Femur (tissue), 1 donor: ENCODE measurements around the gene BSG.
A peak's percentile ranks its signal among the peaks of the same experiment; 100 is the strongest.

ENCODE experiments used
- DNase-seq: peaks from one replicate; pipeline ENCODE4 v3.0.0-alpha.2; 2017

Gene BSG

DNA sequence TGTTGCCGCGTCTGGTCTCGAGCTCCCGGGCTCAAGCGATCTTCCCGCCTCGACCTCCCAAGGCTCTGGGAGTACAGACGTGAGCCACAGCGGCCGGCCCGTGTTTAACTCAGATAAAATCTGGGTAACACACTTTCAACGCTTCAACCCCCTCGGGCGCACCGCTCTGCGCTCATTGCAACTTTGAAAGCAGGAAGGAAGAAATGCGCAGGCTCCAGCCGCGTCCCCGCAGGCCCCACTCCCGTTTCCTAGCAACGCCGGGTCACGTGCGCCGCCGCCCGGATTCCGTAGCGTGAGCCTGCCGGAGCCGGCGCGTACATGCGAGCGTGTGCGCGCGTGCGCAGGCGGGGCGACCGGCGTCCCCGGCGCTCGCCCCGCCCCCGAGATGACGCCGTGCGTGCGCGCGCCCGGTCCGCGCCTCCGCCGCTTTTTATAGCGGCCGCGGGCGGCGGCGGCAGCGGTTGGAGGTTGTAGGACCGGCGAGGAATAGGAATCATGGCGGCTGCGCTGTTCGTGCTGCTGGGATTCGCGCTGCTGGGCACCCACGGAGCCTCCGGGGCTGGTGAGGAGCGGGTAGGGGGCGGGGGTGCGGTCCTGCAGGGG, at the start of gene BSG:
BSG (plus strand) TSS at position 457 of the 603 bp plus-strand sequence; CDS start at position 496, 39 bp downstream.
- peak; percentile 99 for DNase-seq

DNA sequence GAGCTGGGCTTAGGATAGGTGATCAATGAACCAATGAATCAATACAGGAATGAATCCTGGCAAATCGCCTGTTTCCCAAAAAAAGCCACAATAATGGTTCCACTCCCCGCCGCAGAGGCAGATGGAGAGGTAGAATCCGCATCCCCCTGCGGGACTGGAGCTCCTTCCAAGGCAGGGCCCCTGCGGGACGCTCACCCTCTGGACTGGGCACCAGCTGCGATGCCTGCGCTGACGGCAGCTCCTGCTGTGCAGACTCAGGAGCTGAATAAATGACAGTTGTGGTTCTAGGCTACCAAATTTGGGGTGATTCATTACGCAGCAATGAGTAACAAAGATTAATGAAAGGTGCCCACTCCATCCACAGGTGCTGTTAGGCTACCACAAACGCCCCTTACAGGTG, 49.7 kb upstream of the BSG start:
- peak; percentile 19 for DNase-seq

DNA sequence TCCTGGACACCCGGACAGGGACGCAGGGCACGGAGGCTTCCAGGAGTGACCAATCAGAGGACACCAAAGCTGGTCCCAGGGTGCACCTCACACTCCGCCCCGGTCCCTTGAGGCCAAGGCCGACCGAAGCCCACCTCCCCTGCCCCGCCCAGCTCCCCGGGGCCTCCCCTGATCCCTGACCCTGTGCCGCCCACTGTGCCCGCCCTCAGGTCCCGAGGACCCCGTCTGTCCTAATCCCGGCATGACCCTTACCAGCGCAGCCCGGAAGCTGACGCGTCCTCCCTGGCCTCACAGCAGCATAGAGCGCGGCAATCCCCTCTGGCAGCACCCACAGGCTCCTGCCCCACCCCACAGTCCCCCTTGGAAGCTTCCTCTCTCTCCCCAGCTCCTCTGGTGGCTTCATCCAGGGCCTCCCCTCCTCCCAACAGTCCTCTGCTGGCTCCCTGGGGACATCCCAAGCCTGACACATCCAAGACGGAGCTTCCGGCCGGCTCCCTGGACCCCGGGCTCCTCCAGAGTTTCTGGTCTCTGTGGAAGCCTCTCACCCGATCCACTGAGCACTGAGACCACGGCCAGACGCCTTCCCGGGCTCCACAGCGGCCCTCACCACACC, 48.2 kb upstream of the BSG start:
- DNase-seq, result peak; percentile 32

DNA sequence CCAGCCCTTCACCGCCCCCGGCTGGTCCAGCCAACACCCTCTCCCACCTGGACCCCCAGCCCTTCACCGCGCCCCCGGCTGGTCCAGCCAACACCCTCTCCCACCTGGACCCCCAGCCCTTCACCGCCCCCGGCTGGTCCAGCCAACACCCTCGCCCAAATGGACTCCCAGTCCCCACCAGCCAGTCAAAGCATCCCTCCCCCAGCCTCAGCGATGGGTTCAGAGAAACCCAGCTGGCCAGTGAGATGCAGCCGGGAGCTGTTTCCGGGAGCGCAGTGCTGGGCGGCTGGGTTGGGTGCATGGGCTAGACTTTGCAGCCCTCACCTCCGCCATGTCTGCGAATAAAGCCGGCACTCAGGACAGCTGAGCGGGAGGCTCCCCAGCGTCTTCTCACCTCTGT, 47.4 kb upstream of the BSG start:
- peak; percentile 19 for DNase-seq

DNA sequence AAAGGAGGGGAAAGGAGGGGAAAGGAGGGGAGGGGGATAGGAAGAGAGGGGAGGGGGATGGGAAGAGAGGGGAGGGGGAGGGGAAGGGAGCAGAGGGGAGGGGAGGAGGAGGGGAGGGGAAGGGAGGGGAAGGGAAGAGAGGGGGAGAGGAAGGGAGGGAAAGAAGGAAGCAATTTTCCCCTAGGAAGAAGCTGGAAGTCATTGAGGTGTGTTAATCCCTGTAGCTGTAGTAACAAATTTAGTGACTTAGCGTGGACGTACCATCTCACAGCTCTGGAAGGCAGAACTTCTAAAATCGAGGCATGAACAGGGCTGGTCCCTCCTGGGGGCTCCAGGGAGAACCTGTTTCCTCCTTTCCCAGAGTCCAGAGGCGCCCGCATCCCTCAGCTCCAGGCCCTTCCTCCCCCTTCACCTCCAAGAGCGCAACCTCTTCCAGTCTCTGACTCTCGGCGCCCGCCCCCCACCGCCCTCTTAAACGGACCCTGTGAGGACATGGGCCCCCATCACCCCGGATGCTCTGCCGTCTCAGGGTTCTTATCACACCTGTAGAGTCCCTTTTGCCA, 46.5 kb upstream of the BSG start:
- DNase-seq, result no peak

DNA sequence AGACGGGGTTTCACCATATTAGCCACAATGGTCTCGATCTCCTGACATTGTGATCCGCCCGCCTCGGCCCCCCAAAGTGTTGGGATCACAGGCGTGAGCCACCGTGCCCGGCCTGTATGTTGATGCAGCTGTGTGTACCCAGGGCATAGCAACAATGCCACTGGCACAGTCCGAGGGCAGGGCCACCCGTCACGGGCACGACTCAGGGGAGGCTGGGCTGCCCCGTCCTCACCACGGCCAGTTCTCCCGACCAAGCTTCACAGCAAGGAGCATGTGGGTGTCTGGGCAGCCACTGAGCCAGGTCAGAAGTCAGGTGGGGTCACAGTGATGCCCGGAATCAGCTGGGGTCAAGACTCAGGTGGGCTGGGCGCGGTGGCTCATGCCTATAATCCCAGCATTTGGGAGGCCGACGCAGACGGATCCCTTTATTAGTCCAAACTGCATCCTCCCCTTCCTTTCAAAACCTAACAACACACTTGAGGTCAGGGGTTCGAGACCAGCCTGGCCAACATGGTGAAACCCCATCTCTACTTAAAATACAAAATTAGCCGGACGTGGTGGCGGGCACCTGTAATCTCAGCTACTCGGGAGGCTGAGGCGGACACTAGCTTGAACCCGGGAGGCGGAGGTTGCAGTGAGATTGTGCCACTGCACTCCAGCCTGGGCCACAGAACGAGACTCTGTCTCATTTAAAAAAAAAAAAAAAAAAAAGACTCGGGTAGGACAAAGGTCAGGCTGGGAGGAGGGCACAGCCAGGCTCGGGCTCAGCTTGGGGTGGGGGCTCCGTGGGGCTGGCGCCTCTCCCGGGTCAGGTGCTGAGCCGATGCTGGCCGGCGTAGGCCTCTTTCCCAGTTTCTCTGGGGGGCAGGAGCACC, 42.0 kb upstream of the BSG start:
- DNase-seq, result peak; percentile 28

DNA sequence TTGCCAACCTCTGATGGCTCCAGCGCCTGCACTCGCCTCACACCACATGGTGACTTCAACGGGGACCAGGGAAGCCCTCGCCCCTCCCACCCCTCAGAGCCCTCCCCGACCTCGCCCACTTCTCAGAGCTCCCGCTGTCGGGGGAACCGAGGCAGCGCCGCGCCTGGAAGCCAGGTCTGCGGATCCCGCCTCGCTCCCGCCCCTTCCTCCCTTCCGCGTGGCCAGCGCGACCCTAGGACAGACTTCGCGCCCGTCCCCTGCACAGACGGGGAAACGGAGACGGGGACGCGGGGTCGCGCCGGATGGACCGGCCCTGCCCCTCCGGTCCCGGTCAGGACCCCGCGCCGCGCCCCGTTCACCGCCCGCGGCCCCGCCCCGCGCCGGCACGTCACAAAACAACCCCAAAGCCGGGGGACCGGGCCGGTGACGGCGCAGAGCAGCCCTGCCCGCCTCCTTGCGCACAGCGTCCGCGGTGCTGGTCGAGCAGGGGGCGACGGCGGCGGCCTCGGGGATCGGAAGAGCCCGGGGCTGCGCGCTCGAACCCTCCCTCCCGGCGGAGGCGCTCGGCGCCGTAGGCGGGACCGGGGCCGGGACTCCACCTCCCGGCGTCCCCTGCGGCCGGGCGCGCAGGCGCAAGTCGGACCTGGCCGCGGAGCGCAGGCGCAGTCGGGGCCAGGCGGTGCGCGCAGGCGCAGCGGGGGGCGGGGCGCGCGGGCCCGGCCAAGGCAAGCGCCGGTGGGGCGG, 41.2 kb upstream of the BSG start:
- peak; percentile 93 for DNase-seq

DNA sequence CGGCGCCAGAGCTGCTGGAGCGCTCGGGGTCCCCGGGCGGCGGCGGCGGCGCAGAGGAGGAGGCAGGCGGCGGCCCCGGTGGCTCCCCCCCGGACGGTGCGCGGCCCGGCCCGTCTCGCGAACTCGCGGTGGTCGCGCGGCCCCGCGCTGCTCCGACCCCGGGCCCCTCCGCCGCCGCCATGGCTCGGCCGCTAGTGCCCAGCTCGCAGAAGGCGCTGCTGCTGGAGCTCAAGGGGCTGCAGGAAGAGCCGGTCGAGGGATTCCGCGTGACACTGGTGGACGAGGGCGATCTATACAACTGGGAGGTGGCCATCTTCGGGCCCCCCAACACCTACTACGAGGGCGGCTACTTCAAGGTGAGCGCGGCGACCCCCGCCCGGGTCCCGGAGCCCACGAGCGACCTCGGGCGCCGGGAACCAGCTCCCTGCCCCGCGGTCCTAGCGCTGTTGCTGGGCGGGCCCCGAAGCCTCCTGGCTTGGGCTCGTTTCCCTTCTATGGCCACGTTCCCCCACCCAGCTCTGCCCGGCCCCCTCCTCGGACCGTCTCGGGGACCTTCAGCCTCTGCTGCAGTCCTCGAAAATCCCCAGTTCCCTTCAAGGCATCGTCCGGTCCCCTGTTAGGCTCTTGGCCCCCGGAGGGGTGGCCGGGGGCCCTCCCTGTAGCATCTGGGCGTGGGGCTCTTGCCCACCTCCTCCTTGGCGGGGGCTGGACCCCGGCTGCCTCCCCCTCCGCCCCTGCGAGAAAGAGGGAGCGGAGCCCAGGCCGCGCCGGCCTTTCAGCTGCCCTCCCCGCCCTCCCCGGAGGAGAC, 40.4 kb upstream of the BSG start, which contains the start of gene CDC34:
CDC34 (plus strand) TSS at position 8 of the 808 bp plus-strand sequence; CDS start at position 180, 172 bp downstream.
- DNase-seq, result no peak

DNA sequence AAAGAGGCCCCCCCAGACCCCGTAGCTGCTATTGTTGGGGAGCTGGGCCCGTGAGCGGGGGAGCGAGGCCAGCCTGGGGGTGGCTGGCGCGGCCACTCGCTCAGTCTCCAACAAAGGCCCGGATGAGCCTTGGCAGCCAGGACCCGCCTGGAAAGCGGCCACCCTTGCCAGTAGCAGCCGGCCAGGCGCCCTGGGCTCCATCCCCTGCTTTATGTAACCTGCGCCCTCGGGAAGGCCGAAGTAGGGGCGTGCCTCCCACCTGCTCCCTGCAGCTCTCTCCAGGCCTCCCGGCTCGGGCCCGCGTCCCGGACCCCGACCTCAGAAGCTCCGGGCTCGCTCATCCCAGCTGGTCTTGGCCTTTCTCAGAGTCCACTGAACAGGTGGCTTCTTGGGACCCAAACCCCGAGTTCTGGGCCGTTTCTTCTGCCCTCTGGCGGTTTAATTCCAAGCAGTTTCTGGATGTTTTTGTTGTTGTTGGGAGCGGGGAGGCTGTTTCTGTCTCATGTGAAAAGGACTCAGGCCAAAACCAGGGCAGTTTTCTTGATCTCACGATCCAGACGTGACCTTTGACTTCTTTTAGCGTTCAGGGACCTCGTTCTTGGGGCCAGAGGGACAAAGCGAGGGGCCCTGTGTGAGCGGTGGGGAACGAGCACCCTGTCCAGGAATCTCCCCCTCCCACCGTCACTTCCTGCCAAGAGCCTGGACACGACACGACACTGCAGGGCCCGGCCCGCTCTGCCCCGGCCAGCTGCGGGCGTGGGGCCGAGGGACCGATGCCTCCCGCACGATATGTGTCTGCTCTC, 39.6 kb upstream of the BSG start:
- peak; percentile 82 for DNase-seq

DNA sequence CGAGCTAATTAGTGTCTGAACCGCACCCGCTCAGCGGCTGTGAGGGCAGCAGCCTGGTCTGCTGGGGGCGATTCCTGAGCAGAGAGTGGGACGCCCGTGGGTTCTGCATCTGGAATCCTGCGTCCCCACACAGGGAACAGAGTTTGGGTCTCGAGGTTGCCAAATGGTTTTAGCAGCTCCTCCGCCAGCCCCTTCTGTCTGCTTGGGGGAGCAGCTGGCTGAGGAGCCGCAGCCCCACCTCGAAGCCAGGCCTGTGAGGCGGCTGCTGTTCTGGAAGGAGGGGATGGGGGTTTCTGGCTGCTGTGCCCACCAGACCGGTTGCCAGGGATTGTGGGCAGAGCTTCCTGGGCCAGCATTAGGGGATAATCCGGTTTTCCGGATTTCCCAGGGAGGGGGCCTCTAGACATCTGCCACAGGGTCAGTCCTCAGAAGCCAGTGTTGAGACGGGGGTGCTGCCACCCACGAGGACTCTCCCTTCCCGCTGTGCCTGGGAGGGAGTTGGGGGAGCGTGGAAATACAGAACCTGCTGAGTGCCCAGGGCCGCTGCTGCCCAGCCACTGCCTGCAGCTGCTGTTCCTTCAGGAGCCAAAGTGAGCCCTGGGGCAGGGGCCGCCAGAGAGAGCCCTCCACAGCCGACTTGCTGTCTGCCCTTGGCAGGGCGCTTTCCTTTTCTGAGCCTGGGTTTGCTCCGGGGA, 38.9 kb upstream of the BSG start:
- DNase-seq, result peak; percentile 34

DNA sequence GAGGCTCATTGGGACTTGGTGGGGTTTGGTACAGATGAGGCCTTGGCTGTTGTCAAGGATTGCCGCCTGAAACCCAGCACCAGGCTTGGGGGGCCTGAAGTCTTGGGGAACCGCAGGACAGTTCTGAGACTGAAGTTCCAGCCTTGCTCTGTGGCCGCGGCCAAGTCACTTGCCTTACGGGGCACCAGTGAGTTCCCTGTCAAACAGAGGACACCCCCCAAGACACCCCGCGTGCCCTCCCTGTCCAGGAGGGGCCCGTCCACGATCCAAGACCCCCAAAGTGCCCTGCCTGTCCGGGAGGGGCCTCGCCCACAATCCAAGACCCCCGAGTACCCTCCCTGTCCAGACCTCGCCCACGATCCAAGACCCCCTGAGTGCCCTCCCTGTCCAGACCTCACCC, 38.3 kb upstream of the BSG start:
- DNase-seq, result peak; percentile 24

DNA sequence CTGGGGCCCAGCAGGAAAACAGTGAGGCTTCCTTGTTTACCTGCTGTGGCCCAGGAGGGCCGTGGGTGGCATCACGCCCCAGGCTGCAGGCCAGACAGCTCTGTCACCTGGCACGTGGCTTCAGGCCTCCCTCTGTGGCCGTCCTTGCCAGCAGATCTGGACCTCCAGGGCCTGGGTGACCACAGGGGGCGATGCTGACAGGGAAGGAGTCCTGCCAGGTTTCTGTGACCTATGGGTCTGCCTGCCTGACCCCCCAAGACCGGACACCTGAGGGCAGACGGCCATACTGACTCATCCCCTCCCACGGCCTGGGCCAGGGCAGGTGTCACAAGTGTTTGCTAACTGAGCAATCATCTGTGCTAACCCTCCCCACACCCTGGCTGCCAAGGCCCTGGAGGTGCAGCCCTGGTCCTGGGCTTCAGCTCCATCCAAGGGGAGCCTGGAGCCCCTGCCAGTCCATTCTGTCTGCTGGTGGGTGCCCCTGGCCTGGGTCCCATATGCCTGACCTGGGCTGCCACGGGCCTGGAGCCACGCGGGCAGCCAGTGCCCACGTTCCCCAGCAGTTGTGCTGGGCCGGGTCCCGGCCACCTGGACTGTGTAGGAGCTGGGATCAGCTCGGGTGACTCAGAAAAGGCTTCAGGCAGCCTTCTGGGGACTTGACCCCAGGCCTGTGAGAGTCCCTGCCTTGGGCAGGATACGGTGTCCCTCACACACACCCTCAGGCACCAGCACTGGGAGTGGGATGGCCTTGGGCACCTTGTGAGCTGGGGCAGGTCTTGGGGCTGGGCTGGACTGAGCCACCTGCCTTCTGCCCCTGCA, 37.2 kb upstream of the BSG start:
- peak; percentile 26 for DNase-seq

DNA sequence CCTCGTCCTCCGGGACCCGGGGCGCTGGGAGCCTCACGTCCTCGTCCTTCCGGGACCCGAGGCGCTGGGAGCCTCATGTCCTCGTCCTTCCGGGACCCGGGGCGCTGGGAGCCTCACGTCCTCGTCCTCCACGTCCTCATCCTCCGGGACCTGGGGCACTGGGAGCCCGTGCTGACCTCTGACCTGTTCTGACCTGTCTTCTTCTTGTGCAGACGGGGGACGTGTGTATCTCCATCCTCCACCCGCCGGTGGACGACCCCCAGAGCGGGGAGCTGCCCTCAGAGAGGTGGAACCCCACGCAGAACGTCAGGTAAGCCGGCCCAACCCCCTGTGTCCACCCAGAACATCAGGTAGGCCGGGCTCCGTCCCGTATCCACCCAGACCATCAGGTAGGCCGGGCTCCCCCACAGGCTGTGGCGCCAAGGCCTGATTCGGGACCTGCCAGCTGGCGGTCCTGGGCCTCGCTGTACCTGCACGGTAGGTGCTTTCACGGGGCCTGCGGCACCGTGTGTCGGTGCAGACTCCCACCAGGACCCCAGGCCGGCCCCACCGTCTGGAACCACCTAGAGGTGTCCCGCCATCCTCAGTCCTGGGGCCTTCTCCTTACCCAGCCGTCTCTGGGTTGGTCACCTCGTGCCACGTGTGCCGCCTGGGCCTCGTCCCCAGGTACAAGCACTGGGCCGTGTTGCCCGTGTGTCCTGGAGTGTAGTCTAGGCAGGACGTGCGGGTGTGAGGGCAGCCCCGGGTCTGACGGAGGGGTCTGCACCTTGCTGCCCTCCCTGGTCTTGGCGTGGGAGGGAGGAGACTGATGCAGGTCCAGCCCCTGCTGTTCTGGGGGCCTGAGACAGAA, 36.1 kb upstream of the BSG start:
- peak; percentile 19 for DNase-seq

DNA sequence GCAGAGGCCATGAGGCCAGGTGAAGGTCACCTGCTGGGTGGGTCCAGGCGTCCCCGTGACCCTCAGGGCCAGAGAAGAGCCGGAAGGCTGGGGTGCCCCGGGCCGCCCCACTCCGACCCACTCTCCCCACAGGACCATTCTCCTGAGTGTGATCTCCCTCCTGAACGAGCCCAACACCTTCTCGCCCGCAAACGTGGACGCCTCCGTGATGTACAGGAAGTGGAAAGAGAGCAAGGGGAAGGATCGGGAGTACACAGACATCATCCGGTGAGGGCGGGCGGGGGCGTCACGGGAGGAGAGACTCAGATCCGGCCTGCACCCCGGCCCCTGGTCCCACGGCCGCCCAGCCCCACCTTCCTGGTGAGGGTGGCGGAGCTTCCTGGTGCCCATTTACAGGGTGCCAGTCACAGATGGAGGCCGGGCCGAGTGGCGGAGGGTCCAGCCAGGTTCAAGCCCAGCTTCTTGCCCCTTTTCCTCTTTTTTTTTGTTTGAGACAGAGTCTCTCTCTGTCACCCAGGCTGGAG, 35.5 kb upstream of the BSG start:
- no peak for DNase-seq

DNA sequence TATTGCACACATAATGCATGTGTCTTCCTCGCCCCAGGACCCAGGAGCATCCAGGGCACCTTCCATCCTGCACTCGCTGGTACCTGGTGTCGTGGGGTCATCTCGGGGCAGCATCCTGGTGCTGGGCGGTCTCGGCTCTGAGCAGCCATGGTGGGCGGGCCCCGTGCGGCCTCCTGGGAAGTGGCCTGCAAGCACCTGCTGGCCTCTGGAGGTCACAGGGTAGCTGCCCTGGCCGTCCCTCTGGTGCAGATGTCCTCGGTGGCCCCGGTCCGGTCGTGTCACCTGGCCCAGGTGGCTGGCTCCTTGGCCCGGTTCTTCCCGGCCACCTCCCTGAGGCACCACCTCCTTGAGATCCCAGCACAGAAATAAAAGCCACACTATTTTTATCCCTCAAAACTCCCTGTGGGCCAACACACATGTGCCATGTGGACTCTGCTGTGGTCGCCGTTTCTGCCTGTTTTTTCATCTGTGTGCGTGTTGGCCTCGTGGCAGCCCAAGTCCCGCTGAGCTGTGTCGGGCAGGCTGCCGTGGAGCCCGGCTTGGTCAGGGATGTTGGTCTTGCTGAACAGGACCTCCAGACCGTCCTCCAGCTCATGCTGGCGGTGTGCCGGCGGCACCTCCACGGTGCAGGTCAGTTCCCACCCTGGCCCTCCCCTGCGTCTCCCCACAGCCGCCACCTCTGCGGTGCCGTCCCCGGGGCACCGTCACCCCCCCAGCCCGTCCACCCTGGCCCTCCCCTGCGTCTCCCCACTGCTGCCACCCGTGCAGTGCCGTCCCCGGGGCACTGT, 33.6 kb upstream of the BSG start:
- no peak for DNase-seq

DNA sequence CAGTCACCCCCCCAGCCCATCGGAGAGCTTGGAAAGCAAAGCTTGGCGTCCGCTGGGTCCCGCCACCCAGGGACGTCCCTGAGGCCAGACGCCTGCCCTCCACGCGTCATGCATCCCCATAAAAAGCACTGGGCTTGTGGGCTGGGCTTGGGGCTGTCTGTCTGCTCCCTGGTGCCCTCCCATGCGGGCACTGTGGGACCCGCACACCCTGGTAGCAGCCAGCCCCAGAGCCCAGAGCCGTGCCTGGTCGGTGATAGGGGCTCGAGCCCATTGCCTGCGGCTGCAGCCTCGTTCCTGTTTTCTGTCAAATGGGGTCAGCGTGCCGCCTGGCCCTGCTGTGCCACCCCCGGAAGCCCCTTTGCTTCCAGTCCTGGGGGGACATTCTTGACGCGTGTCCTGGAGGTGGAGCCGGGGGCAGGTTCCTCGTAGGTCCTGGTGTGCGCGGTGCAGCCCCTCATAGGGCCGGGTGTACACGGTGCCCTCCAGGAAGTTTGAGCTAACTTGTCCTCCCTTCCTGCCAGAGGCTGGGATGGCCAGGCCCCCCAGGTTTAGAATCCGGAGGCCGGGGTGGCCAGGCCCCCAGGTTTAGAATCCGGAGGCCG, 32.9 kb upstream of the BSG start:
- no peak for DNase-seq
